Measurements from ENCODE around the gene TGM5.
A peak's percentile ranks its signal among the peaks of the same experiment; 100 is the strongest.

- TF ChIP-seq CTCF (IDR thresholded peaks at IDR 0.05) (no peak), POLR2AphosphoS5 (IDR thresholded peaks at IDR 0.05) (peak; percentile 93)
Observed at GRCh38 chr15:43266834-43267233, at the start of gene TGM5.
